ENCODE data around the gene PYGL.
"Not testable (repeated sequence)": the region's sequence is repeated elsewhere in the genome, so short reads cannot be mapped to it uniquely, and the experiment has no call there.

The PYGL gene

GRCh38 chr14:50926851-50927386, 17.4 kb downstream of the PYGL start:
- no peak for DNase-seq (ENCODE audit: low spot score)

- no peak for DNase-seq (ENCODE audit: low spot score)
Measured at GRCh38 chr14:50924843-50925242, 19.4 kb downstream of the PYGL start.

GRCh38 chr14:50924236-50924635, 20.0 kb downstream of the PYGL start:
- no peak for DNase-seq (ENCODE audit: low spot score)

GRCh38 chr14:50922803-50923202, 21.5 kb downstream of the PYGL start:
- no peak for DNase-seq (ENCODE audit: low spot score)

GRCh38 chr14:50920482-50921230, 23.6 kb downstream of the PYGL start:
- DNase-seq (ENCODE audit: low spot score) = no peak

- DNase-seq (ENCODE audit: low spot score) = not testable (repeated sequence)
Measured at GRCh38 chr14:50919524-50919923, 24.8 kb downstream of the PYGL start.

- no peak for DNase-seq (ENCODE audit: low spot score)
Measured at GRCh38 chr14:50917449-50917848, 26.8 kb downstream of the PYGL start.

- no peak for DNase-seq (ENCODE audit: low spot score)
Measured at GRCh38 chr14:50910495-50911420, 33.5 kb downstream of the PYGL start.

GRCh38 chr14:50906326-50907065, 37.8 kb downstream of the PYGL start:
- no peak for DNase-seq (ENCODE audit: low spot score)

- no peak for DNase-seq (ENCODE audit: low spot score)
Measured at GRCh38 chr14:50904719-50905118, 39.6 kb downstream of the PYGL start.

GRCh38 chr14:50901361-50901760, 42.9 kb downstream of the PYGL start:
- DNase-seq (ENCODE audit: low spot score) = no peak

GRCh38 chr14:50897658-50898175, 46.6 kb downstream of the PYGL start:
- no peak for DNase-seq (ENCODE audit: low spot score)

GRCh38 chr14:50897005-50897404, 47.3 kb downstream of the PYGL start:
- DNase-seq (ENCODE audit: low spot score) = not testable (repeated sequence)

- not testable (repeated sequence) for DNase-seq (ENCODE audit: low spot score)
Measured at GRCh38 chr14:50896421-50896820, 47.9 kb downstream of the PYGL start.

- no peak for DNase-seq (ENCODE audit: low spot score)
Measured at GRCh38 chr14:50892255-50892654, 52.0 kb downstream of the PYGL start.

- DNase-seq (ENCODE audit: low spot score) = no peak
Measured at GRCh38 chr14:50887476-50887875, 56.8 kb downstream of the PYGL start.

- DNase-seq (ENCODE audit: low spot score) = no peak
Measured at GRCh38 chr14:50883827-50884197, 60.5 kb downstream of the PYGL start.

GRCh38 chr14:50882932-50883826, 61.1 kb downstream of the PYGL start:
- no peak for DNase-seq (ENCODE audit: low spot score)

- DNase-seq (ENCODE audit: low spot score) = peak; percentile 63
Measured at GRCh38 chr14:50875359-50876070, 68.8 kb downstream of the PYGL start.

GRCh38 chr14:50874757-50875156, 69.5 kb downstream of the PYGL start:
- peak; percentile 26 for DNase-seq (ENCODE audit: low spot score)
